Non-pigmented ciliary epithelial cell (primary cell): ENCODE data around the gene KCNIP4.
"Not testable (repeated sequence)": the region's sequence is repeated elsewhere in the genome, so short reads cannot be mapped to it uniquely, and the experiment has no call there.

Source experiments
- DNase-seq: peaks from one replicate; pipeline ENCODE4 v3.0.0-alpha.2; 2010; ENCODE audit warnings: low read depth

Gene KCNIP4

GRCh38 chr4:21352354-21352753 is 596.2 kb downstream of the KCNIP4 start:
- not testable (repeated sequence) for DNase-seq

- no peak for DNase-seq
These were observed 601.4 kb downstream of the KCNIP4 start for GRCh38 chr4:21347142-21347541.

- DNase-seq, result no peak
These were observed 620.4 kb downstream of the KCNIP4 start for GRCh38 chr4:21327976-21328700.

GRCh38 chr4:21320034-21320433 is 628.5 kb downstream of the KCNIP4 start:
- no peak for DNase-seq

GRCh38 chr4:21307709-21308108 is 640.9 kb downstream of the KCNIP4 start:
- DNase-seq, result no peak

GRCh38 chr4:21304540-21304887 is 644.1 kb downstream of the KCNIP4 start:
- DNase-seq, result no peak

GRCh38 chr4:21290562-21290961 is 658.0 kb downstream of the KCNIP4 start:
- DNase-seq, result no peak

GRCh38 chr4:21276046-21276445 is 672.5 kb downstream of the KCNIP4 start:
- no peak for DNase-seq

- no peak for DNase-seq
These were observed 677.0 kb downstream of the KCNIP4 start for GRCh38 chr4:21271439-21272052.

GRCh38 chr4:21248331-21248730 is 700.2 kb downstream of the KCNIP4 start:
- no peak for DNase-seq

GRCh38 chr4:21242163-21242562 is 706.4 kb downstream of the KCNIP4 start:
- no peak for DNase-seq

GRCh38 chr4:21226637-21227538 is 721.7 kb downstream of the KCNIP4 start:
- no peak for DNase-seq

- no peak for DNase-seq
These were observed 736.7 kb downstream of the KCNIP4 start for GRCh38 chr4:21211846-21212245.

GRCh38 chr4:21209860-21210259 is 738.7 kb downstream of the KCNIP4 start:
- no peak for DNase-seq

GRCh38 chr4:21205821-21206531 is 742.6 kb downstream of the KCNIP4 start:
- no peak for DNase-seq

GRCh38 chr4:21203416-21203815 is 745.2 kb downstream of the KCNIP4 start:
- no peak for DNase-seq

GRCh38 chr4:21202959-21203358 is 745.6 kb downstream of the KCNIP4 start:
- DNase-seq, result no peak

GRCh38 chr4:21198683-21199082 is 749.9 kb downstream of the KCNIP4 start:
- DNase-seq, result no peak

GRCh38 chr4:21195682-21196081 is 752.9 kb downstream of the KCNIP4 start:
- DNase-seq, result no peak

- no peak for DNase-seq
These were observed 756.2 kb downstream of the KCNIP4 start for GRCh38 chr4:21192367-21192766.

- DNase-seq, result no peak
These were observed 757.3 kb downstream of the KCNIP4 start for GRCh38 chr4:21191317-21191716.

GRCh38 chr4:21184788-21185187 is 763.8 kb downstream of the KCNIP4 start:
- DNase-seq, result no peak
